GM23338 (cell line): ENCODE measurements around the gene ERRFI1. TPM values are rescaled to one million over a fixed set of nuclear protein-coding genes. Genes with fewer than 3 reads are reported as not detected.
A peak's percentile ranks its signal among the peaks of the same experiment; 100 is the strongest.

Experiments used
- ATAC-seq: fragments of 200-7000 bp; cut with Tn5 transposase; 3 replicates; pipeline ENCODE4 v1.9.1; 2020
- DNase-seq: peaks from one replicate; pipeline ENCODE4 v3.0.0-alpha.2; 2015; ENCODE audit warnings: low spot score
- H2AFZ ChIP-seq: fragments of 200-600 bp; sonication (generic); 2 replicates; pipeline ENCODE4 v1.8.0; 2016; ENCODE audit warnings: antibody characterized with exemption, mild to moderate bottlenecking, moderate library complexity
- H3F3A ChIP-seq: fragments of 200-600 bp; sonication (generic); replicated peaks from 2 replicates; pipeline ENCODE4 v1.8.0; 2017; ENCODE audit warnings: antibody characterized with exemption, mixed run types, low read depth
- H3K27ac ChIP-seq: fragments of 200-600 bp; sonication (generic); 2 replicates; pipeline ENCODE4 v1.6.1; 2016; ENCODE audit warnings: low read depth
- H3K27me3 ChIP-seq: fragments of 200-600 bp; sonication (generic); 2 replicates; pipeline ENCODE4 v1.8.0; 2016; ENCODE audit warnings: mild to moderate bottlenecking, mixed run types, moderate library complexity; ENCODE audit not compliant: insufficient read depth
- H3K36me3 ChIP-seq: fragments of 200-600 bp; sonication (generic); 2 replicates; pipeline ENCODE4 v1.8.0; 2016; ENCODE audit warnings: mild to moderate bottlenecking; ENCODE audit not compliant: insufficient read depth
- H3K4me1 ChIP-seq: fragments of 200-600 bp; sonication (generic); 2 replicates; pipeline ENCODE4 v1.8.0; 2016; ENCODE audit warnings: mild to moderate bottlenecking, moderate library complexity; ENCODE audit not compliant: insufficient read depth
- H3K4me2 ChIP-seq: fragments of 200-600 bp; sonication (generic); 2 replicates; pipeline ENCODE4 v1.7.1; 2017; ENCODE audit warnings: mixed run types
- H3K4me3 ChIP-seq: fragments of 200-600 bp; sonication (generic); 2 replicates; pipeline ENCODE4 v1.6.1; 2016; ENCODE audit warnings: mixed run types
- H3K79me2 ChIP-seq: fragments of 200-600 bp; sonication (generic); replicated peaks from 2 replicates; pipeline ENCODE4 v1.8.0; 2017; ENCODE audit warnings: mild to moderate bottlenecking; ENCODE audit not compliant: insufficient read depth
- H3K9me2 ChIP-seq: fragments of 200-600 bp; sonication (generic); 2 replicates; pipeline ENCODE4 v1.8.0; 2017; ENCODE audit not compliant: insufficient read depth
- H4K20me1 ChIP-seq: fragments of 200-600 bp; sonication (generic); replicated peaks from 2 replicates; pipeline ENCODE4 v1.8.0; 2017; ENCODE audit warnings: mild to moderate bottlenecking; ENCODE audit not compliant: insufficient read depth
- H3K27ac Mint-ChIP-seq: 2 replicates; pipeline ENCODE4 v1.8.0; 2020; ENCODE audit warnings: inconsistent platforms, mild to moderate bottlenecking, moderate library complexity, mixed read lengths
- H3K27me3 Mint-ChIP-seq: 3 replicates; pipeline ENCODE4 v1.8.0; 2022; ENCODE audit warnings: low read depth, mild to moderate bottlenecking, moderate library complexity, mixed read lengths, inconsistent platforms; ENCODE audit not compliant: insufficient read depth, poor library complexity
- H3K36me3 Mint-ChIP-seq: 3 replicates; pipeline ENCODE4 v1.8.0; 2021; ENCODE audit warnings: low read depth, mild to moderate bottlenecking, inconsistent platforms, moderate library complexity, mixed read lengths
- H3K4me1 Mint-ChIP-seq: 3 replicates; pipeline ENCODE4 v1.8.0; 2020; ENCODE audit warnings: mild to moderate bottlenecking, inconsistent platforms, mixed read lengths
- H3K4me3 Mint-ChIP-seq: 3 replicates; pipeline ENCODE4 v1.8.0; 2021; ENCODE audit warnings: moderate library complexity, mild to moderate bottlenecking, inconsistent platforms, mixed read lengths
- H3K9me3 Mint-ChIP-seq: 3 replicates; pipeline ENCODE4 v1.8.0; 2020; ENCODE audit warnings: moderate library complexity, mild to moderate bottlenecking, inconsistent platforms, mixed read lengths
- EZH2 ChIP-seq: fragments of 200-600 bp; sonication (generic); IDR thresholded peaks from one replicate; pipeline ENCODE4 v1.8.0; 2017; ENCODE audit warnings: antibody characterized with exemption, mild to moderate bottlenecking, low read depth; ENCODE audit not compliant: unreplicated experiment
- EZH2phosphoT487 ChIP-seq: fragments of 200-600 bp; sonication (generic); IDR thresholded peaks from one replicate; pipeline ENCODE4 v1.8.1; 2018; ENCODE audit warnings: antibody characterized with exemption; ENCODE audit not compliant: unreplicated experiment
- NANOG ChIP-seq: IDR thresholded peaks from 2 replicates; pipeline ENCODE4 v1.6.1; 2016; ENCODE audit warnings: antibody characterized with exemption, borderline replicate concordance
- POLR2AphosphoS5 ChIP-seq: IDR thresholded peaks from 2 replicates; pipeline ENCODE4 v1.6.1; 2016; ENCODE audit warnings: antibody characterized with exemption, low read depth
- STAT1 ChIP-seq: IDR thresholded peaks from one replicate; pipeline ENCODE4 v1.6.1; 2016; ENCODE audit warnings: antibody characterized with exemption; ENCODE audit not compliant: unreplicated experiment
- ZNF114 ChIP-seq: fragments of 250-450 bp; sonication (Bioruptor Pico); IDR thresholded peaks from 2 replicates; pipeline ENCODE4 v1.5.0; 2020; ENCODE audit warnings: mild to moderate bottlenecking, moderate library complexity
- polyA plus RNA-seq: library from polyadenylated mRNA; unstranded; fragments of >200 nt; fragmentation: Nextera tagmentation; extraction: Ambion mirVana; gene quantifications from 2 replicates; pipeline ENCODE4 v1.2.1, GENCODE V29; 2016
- total RNA-seq: library from RNA; depleted of rRNA; stranded (reverse); fragments of >200 nt; shearing (Covaris generic); gene quantifications from 2 replicates; pipeline ENCODE4 v1.2.3, GENCODE V29; 2014
- TF ChIP-seq, protein P1 (sequence below): fragments of 250-450 bp; sonication (Bioruptor Pico); IDR thresholded peaks from 2 replicates; pipeline ENCODE4 v1.5.0; 2020; ENCODE audit warnings: mild to moderate bottlenecking, moderate library complexity
- TF ChIP-seq, protein P2 (sequence below): IDR thresholded peaks from one replicate; pipeline ENCODE4 v1.6.1; 2018; ENCODE audit warnings: antibody characterized with exemption; ENCODE audit not compliant: unreplicated experiment
- TF ChIP-seq, protein P3 (sequence below): IDR thresholded peaks from 2 replicates; pipeline ENCODE4 v1.6.1; 2016; ENCODE audit warnings: antibody characterized with exemption

The ERRFI1 gene
- total and polyA plus RNA-seq, 2 experiments from 2014 or later: 22.9 to 59.8 TPM

DNA sequence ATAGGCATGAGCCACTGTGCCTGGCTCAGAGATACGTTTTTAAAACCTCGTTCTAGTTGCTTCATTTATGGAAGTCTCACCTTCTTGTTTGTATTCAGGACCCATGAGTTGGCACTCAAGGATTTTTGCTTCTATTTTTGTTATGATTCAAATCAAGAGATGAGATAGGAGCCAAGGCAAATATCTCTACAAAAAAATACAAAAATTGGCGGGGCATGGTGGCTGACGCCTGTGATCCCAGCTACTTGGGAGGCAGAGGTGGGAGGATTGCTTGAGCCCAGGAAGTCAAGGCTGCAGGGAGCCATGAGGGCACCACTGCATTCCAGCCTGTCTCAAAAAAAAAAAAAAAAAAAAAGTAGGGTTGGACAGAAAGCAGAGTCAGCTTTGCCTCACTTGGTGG, 36.8 kb upstream of the ERRFI1 start:
- no peak overlapping the region for H3K27ac ChIP-seq
- Mint-ChIP-seq H3K36me3 (no peaks in the 10 kb centered on the region; the same call in 2 of the 3 replicates), H3K27ac (no peak overlapping the region), H3K4me1 (peaks cover 4% of the 10 kb centered on the region), H3K9me3 (peaks cover 3% of the 10 kb centered on the region; the same call in 2 of the 3 replicates), H3K4me3 (no peak overlapping the region), H3K27me3 (peaks cover 1% of the 10 kb centered on the region)
- peaks cover 8% of the 10 kb centered on the region for H3K4me1 ChIP-seq
- H3F3A ChIP-seq: no peaks in the 10 kb centered on the region
- DNase-seq (no peak), ATAC-seq (no peak)
- no peak overlapping the region for H3K4me2 ChIP-seq
- no peaks in the 10 kb centered on the region for H3K79me2 ChIP-seq
- no peak overlapping the region for H2AFZ ChIP-seq
- H4K20me1 ChIP-seq: no peaks in the 10 kb centered on the region
- H3K9me2 ChIP-seq: no peaks in the 10 kb centered on the region
- H3K36me3 ChIP-seq: no peaks in the 10 kb centered on the region
- H3K4me3 ChIP-seq: no peak overlapping the region
- H3K27me3 ChIP-seq: no peaks in the 10 kb centered on the region
- TF ChIP-seq ZNF114 (CRISPR knock-in tag) (no peak), STAT1 (no peak), POLR2AphosphoS5 (no peak), NANOG (no peak)
- TF ChIP-seq, protein P1, sequence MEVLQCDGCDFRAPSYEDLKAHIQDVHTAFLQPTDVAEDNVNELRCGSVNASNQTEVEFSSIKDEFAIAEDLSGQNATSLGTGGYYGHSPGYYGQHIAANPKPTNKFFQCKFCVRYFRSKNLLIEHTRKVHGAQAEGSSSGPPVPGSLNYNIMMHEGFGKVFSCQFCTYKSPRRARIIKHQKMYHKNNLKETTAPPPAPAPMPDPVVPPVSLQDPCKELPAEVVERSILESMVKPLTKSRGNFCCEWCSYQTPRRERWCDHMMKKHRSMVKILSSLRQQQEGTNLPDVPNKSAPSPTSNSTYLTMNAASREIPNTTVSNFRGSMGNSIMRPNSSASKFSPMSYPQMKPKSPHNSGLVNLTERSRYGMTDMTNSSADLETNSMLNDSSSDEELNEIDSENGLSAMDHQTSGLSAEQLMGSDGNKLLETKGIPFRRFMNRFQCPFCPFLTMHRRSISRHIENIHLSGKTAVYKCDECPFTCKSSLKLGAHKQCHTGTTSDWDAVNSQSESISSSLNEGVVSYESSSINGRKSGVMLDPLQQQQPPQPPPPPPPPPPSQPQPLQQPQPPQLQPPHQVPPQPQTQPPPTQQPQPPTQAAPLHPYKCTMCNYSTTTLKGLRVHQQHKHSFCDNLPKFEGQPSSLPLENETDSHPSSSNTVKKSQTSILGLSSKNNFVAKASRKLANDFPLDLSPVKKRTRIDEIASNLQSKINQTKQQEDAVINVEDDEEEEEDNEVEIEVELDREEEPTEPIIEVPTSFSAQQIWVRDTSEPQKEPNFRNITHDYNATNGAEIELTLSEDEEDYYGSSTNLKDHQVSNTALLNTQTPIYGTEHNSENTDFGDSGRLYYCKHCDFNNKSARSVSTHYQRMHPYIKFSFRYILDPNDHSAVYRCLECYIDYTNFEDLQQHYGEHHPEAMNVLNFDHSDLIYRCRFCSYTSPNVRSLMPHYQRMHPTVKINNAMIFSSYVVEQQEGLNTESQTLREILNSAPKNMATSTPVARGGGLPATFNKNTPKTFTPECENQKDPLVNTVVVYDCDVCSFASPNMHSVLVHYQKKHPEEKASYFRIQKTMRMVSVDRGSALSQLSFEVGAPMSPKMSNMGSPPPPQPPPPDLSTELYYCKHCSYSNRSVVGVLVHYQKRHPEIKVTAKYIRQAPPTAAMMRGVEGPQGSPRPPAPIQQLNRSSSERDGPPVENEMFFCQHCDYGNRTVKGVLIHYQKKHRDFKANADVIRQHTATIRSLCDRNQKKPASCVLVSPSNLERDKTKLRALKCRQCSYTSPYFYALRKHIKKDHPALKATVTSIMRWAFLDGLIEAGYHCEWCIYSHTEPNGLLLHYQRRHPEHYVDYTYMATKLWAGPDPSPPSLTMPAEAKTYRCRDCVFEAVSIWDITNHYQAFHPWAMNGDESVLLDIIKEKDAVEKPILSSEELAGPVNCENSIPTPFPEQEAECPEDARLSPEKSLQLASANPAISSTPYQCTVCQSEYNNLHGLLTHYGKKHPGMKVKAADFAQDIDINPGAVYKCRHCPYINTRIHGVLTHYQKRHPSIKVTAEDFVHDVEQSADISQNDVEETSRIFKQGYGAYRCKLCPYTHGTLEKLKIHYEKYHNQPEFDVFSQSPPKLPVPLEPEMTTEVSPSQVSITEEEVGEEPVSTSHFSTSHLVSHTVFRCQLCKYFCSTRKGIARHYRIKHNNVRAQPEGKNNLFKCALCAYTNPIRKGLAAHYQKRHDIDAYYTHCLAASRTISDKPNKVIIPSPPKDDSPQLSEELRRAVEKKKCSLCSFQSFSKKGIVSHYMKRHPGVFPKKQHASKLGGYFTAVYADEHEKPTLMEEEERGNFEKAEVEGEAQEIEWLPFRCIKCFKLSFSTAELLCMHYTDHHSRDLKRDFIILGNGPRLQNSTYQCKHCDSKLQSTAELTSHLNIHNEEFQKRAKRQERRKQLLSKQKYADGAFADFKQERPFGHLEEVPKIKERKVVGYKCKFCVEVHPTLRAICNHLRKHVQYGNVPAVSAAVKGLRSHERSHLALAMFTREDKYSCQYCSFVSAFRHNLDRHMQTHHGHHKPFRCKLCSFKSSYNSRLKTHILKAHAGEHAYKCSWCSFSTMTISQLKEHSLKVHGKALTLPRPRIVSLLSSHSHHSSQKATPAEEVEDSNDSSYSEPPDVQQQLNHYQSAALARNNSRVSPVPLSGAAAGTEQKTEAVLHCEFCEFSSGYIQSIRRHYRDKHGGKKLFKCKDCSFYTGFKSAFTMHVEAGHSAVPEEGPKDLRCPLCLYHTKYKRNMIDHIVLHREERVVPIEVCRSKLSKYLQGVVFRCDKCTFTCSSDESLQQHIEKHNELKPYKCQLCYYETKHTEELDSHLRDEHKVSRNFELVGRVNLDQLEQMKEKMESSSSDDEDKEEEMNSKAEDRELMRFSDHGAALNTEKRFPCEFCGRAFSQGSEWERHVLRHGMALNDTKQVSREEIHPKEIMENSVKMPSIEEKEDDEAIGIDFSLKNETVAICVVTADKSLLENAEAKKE (CRISPR knock-in tag): no peak

DNA sequence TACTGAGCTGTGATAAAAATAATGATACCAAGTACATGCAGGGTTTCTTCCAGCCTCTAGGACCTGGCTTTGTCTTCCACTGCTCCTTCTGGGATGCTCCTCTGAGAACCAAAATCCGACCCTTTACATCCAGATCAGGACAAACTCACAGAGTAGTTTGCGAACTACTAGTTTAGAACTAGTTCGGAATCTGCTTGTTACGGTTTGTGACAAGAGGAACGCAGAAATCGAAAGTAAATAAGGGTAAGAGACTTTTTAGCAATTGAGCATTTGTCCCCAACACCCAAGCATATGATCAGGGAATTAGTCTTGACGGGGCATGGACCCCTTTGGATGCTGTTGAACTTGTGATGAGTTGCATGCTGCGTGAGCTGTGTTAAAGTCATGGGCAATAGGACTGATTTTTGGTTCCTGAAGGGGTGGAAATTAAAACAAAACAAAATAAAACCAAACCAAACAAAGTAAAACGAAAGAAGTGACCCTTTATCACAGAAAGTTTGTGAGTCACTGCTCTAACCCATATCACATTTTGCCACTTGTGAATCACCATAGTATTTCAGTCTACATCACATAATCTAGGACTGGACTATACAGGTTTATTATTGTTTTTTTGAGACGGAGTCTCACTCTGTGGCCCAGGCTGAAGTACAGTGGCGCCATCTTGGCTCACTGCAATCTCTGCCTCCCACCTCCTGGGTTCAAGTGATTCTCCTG, 35.7 kb upstream of the ERRFI1 start:
- H3K27me3 Mint-ChIP-seq: peaks cover 1% of the 10 kb centered on the region
- H3K27ac Mint-ChIP-seq: no peak overlapping the region
- H3K9me3 Mint-ChIP-seq: peaks cover 3% of the 10 kb centered on the region; the same call in 2 of the 3 replicates
- DNase-seq: no peak
- no peak overlapping the region for H3K27ac ChIP-seq
- H3K79me2 ChIP-seq: no peaks in the 10 kb centered on the region
- H3K36me3 ChIP-seq: no peaks in the 10 kb centered on the region
- H3K4me1 Mint-ChIP-seq: peaks cover 4% of the 10 kb centered on the region
- H3K27me3 ChIP-seq: no peaks in the 10 kb centered on the region
- no peak overlapping the region for H3K4me3 Mint-ChIP-seq
- no peaks in the 10 kb centered on the region for H4K20me1 ChIP-seq
- no peak for ATAC-seq
- H3K36me3 Mint-ChIP-seq: no peaks in the 10 kb centered on the region; the same call in 2 of the 3 replicates
- peak overlapping the region; percentile 33; the same call in 1 of the 2 replicates for H2AFZ ChIP-seq
- H3K9me2 ChIP-seq: no peaks in the 10 kb centered on the region
- no peak overlapping the region for H3K4me2 ChIP-seq
- no peak overlapping the region for H3K4me3 ChIP-seq
- peaks cover 8% of the 10 kb centered on the region for H3K4me1 ChIP-seq
- no peaks in the 10 kb centered on the region for H3F3A ChIP-seq
- TF ChIP-seq, protein P2, sequence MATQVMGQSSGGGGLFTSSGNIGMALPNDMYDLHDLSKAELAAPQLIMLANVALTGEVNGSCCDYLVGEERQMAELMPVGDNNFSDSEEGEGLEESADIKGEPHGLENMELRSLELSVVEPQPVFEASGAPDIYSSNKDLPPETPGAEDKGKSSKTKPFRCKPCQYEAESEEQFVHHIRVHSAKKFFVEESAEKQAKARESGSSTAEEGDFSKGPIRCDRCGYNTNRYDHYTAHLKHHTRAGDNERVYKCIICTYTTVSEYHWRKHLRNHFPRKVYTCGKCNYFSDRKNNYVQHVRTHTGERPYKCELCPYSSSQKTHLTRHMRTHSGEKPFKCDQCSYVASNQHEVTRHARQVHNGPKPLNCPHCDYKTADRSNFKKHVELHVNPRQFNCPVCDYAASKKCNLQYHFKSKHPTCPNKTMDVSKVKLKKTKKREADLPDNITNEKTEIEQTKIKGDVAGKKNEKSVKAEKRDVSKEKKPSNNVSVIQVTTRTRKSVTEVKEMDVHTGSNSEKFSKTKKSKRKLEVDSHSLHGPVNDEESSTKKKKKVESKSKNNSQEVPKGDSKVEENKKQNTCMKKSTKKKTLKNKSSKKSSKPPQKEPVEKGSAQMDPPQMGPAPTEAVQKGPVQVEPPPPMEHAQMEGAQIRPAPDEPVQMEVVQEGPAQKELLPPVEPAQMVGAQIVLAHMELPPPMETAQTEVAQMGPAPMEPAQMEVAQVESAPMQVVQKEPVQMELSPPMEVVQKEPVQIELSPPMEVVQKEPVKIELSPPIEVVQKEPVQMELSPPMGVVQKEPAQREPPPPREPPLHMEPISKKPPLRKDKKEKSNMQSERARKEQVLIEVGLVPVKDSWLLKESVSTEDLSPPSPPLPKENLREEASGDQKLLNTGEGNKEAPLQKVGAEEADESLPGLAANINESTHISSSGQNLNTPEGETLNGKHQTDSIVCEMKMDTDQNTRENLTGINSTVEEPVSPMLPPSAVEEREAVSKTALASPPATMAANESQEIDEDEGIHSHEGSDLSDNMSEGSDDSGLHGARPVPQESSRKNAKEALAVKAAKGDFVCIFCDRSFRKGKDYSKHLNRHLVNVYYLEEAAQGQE: no peak
- TF ChIP-seq, protein P3, sequence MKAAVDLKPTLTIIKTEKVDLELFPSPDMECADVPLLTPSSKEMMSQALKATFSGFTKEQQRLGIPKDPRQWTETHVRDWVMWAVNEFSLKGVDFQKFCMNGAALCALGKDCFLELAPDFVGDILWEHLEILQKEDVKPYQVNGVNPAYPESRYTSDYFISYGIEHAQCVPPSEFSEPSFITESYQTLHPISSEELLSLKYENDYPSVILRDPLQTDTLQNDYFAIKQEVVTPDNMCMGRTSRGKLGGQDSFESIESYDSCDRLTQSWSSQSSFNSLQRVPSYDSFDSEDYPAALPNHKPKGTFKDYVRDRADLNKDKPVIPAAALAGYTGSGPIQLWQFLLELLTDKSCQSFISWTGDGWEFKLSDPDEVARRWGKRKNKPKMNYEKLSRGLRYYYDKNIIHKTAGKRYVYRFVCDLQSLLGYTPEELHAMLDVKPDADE: no peak
- TF ChIP-seq EZH2phosphoT487: no peak
- TF ChIP-seq STAT1: no peak
- TF ChIP-seq EZH2: no peak
